NCI-H128 (cell line): ENCODE data around the gene MAPK8IP2.

ENCODE experiments used
- DNase-seq: peaks from one replicate; lab custom pipeline; 2025; ENCODE audit not compliant: unreplicated experiment; lab: John Stamatoyannopoulos, UW

MAPK8IP2 gene

GRCh38 chr22:50575426-50575941, 25.1 kb upstream of the MAPK8IP2 start:
- no peak for DNase-seq

- no peak for DNase-seq
Observed at GRCh38 chr22:50576070-50576469, 24.5 kb upstream of the MAPK8IP2 start.

- DNase-seq, result no peak
Observed at GRCh38 chr22:50576806-50577696, 23.5 kb upstream of the MAPK8IP2 start.

- no peak for DNase-seq
Observed at GRCh38 chr22:50577697-50577986, 23.0 kb upstream of the MAPK8IP2 start.

- DNase-seq, result no peak
Observed at GRCh38 chr22:50577987-50578775, 22.4 kb upstream of the MAPK8IP2 start, which contains the start of gene CPT1B. Gene CPT1B, minus strand, starts transcription at chr22:50578427. Its CDS starts 512 bp downstream, at chr22:50577915.

- no peak for DNase-seq
Observed at GRCh38 chr22:50578776-50579310, 21.8 kb upstream of the MAPK8IP2 start.

GRCh38 chr22:50579752-50580151, 20.8 kb upstream of the MAPK8IP2 start:
- DNase-seq, result no peak

- no peak for DNase-seq
Observed at GRCh38 chr22:50581031-50581949, 19.3 kb upstream of the MAPK8IP2 start.

- DNase-seq, result no peak
Observed at GRCh38 chr22:50581950-50582492, 18.6 kb upstream of the MAPK8IP2 start.

GRCh38 chr22:50582493-50583293, 17.9 kb upstream of the MAPK8IP2 start, which contains the start of gene CHKB:
Gene CHKB, minus strand, starts transcription at chr22:50582849. Its CDS starts 68 bp downstream, at chr22:50582781.
- peak; percentile 89 for DNase-seq

GRCh38 chr22:50583294-50583861, 17.2 kb upstream of the MAPK8IP2 start:
- DNase-seq, result no peak

GRCh38 chr22:50584106-50585096, 16.2 kb upstream of the MAPK8IP2 start:
- DNase-seq, result no peak

GRCh38 chr22:50585238-50585637, 15.4 kb upstream of the MAPK8IP2 start:
- DNase-seq, result no peak

GRCh38 chr22:50585781-50586180, 14.8 kb upstream of the MAPK8IP2 start:
- DNase-seq, result no peak

- DNase-seq, result no peak
Observed at GRCh38 chr22:50586416-50586815, 14.2 kb upstream of the MAPK8IP2 start.

GRCh38 chr22:50587407-50587806, 13.2 kb upstream of the MAPK8IP2 start:
- no peak for DNase-seq

- no peak for DNase-seq
Observed at GRCh38 chr22:50595189-50595588, 5.4 kb upstream of the MAPK8IP2 start.

GRCh38 chr22:50597097-50597496, 3.5 kb upstream of the MAPK8IP2 start:
- no peak for DNase-seq
